GM18870 (cell line): ENCODE measurements around the gene KRTAP4-7.
"Not testable (repeated sequence)": the region's sequence is repeated elsewhere in the genome, so short reads cannot be mapped to it uniquely, and the experiment has no call there.

Source experiments
- ATAC-seq: cut with Tn5 transposase; IDR thresholded peaks from one replicate; pipeline ENCODE4 v1.9.1; 2021; ENCODE audit warnings: moderate library complexity; ENCODE audit not compliant: unreplicated experiment

The KRTAP4-7 gene

GRCh38 chr17:41107941-41108450, 24.0 kb downstream of the KRTAP4-7 start:
- ATAC-seq = no peak

GRCh38 chr17:41108728-41109386, 24.9 kb downstream of the KRTAP4-7 start:
- ATAC-seq = not testable (repeated sequence)

GRCh38 chr17:41111151-41111885, 27.4 kb downstream of the KRTAP4-7 start:
- ATAC-seq = no peak

GRCh38 chr17:41116297-41116696, 32.3 kb downstream of the KRTAP4-7 start:
- no peak for ATAC-seq

- not testable (repeated sequence) for ATAC-seq
Observed at GRCh38 chr17:41117846-41118386, 34.0 kb downstream of the KRTAP4-7 start, which contains the start of gene KRTAP4-11. TSS of gene KRTAP4-11 (minus strand) at chr17:41118373. CDS start at chr17:41118315, 58 bp downstream.

GRCh38 chr17:41118721-41119120, 34.8 kb downstream of the KRTAP4-7 start:
- no peak for ATAC-seq

- not testable (repeated sequence) for ATAC-seq
Observed at GRCh38 chr17:41119696-41120690, 36.0 kb downstream of the KRTAP4-7 start.

- no peak for ATAC-seq
Observed at GRCh38 chr17:41121742-41122141, 37.8 kb downstream of the KRTAP4-7 start.

- ATAC-seq = not testable (repeated sequence)
Observed at GRCh38 chr17:41123292-41123990, 39.5 kb downstream of the KRTAP4-7 start.

GRCh38 chr17:41123991-41124371, 40.0 kb downstream of the KRTAP4-7 start, which contains the start of gene KRTAP4-12:
TSS of gene KRTAP4-12 (minus strand) at chr17:41124182. CDS start at chr17:41124122, 60 bp downstream.
- not testable (repeated sequence) for ATAC-seq

- ATAC-seq = no peak
Observed at GRCh38 chr17:41125064-41125463, 41.1 kb downstream of the KRTAP4-7 start.

GRCh38 chr17:41126412-41126811, 42.5 kb downstream of the KRTAP4-7 start:
- no peak for ATAC-seq

- no peak for ATAC-seq
Observed at GRCh38 chr17:41127371-41127770, 43.4 kb downstream of the KRTAP4-7 start.

GRCh38 chr17:41131979-41132378, 48.0 kb downstream of the KRTAP4-7 start:
- ATAC-seq = no peak

GRCh38 chr17:41133880-41134735, 50.2 kb downstream of the KRTAP4-7 start:
- no peak for ATAC-seq
